ENCODE data around the gene BMP7. TPM values are rescaled to one million over a fixed set of nuclear protein-coding genes. Genes with fewer than 3 reads are reported as not detected.

Gene BMP7
- total and polyA plus RNA-seq, 11 donors: 0.72 to 12.3 (median 3.7) TPM

DNA sequence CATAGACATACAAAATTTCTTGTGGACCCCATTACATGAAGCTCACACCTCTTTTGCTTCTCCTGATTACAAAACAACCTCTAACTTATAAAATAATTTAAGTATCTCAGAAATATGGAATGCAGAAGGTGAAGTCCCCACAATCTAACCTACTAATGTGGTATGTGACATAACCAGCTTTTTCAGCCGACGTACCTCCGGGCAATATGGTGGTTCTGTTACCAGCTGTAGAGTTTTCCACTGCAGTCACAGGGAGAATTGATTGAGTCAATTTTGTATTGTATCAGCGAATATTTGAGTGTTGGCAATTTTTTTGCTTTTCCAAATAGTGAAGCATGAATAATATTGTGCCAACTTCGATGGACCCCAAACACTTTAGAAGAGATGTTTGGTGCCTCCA, 47.5 kb upstream of the BMP7 start:
- Histone ChIP-seq H3K4me3 (no peak overlapping the region), H3K9me3 (no peaks in the 10 kb centered on the region), H3K27me3 (peaks cover 0 to 24% (median 0%) of the 10 kb centered on the region in 9 donors), H3K4me1 (no peaks in the 10 kb centered on the region), H3K27ac (no peak overlapping the region), H3K36me3 (no peaks in the 10 kb centered on the region)
- ATAC-seq (no peak), DNase-seq (no peak)
- no peak for TF ChIP-seq POLR2A (IDR thresholded peaks at IDR 0.05)
- TF ChIP-seq, protein P1, sequence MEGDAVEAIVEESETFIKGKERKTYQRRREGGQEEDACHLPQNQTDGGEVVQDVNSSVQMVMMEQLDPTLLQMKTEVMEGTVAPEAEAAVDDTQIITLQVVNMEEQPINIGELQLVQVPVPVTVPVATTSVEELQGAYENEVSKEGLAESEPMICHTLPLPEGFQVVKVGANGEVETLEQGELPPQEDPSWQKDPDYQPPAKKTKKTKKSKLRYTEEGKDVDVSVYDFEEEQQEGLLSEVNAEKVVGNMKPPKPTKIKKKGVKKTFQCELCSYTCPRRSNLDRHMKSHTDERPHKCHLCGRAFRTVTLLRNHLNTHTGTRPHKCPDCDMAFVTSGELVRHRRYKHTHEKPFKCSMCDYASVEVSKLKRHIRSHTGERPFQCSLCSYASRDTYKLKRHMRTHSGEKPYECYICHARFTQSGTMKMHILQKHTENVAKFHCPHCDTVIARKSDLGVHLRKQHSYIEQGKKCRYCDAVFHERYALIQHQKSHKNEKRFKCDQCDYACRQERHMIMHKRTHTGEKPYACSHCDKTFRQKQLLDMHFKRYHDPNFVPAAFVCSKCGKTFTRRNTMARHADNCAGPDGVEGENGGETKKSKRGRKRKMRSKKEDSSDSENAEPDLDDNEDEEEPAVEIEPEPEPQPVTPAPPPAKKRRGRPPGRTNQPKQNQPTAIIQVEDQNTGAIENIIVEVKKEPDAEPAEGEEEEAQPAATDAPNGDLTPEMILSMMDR (IDR thresholded peaks at IDR 0.05): no peak
- 88 to 92% (median 89%) methylated on average over 5 of the region's 5 CpGs for WGBS, 4 donors
- intact Hi-C loops (cut with DNase I): no loop called here

- Histone ChIP-seq H3K27me3 (peaks cover 0 to 23% (median 0%) of the 10 kb centered on the region in 9 donors), H3K36me3 (no peaks in the 10 kb centered on the region), H3K27ac (no peak overlapping the region), H3K9me3 (no peaks in the 10 kb centered on the region), H3K4me1 (no peaks in the 10 kb centered on the region), H3K4me3 (no peak overlapping the region)
- intact Hi-C loops (cut with DNase I): no loop called here
- no peak for TF ChIP-seq POLR2A (IDR thresholded peaks at IDR 0.05)
- TF ChIP-seq, protein P1 (IDR thresholded peaks at IDR 0.05): no peak
- DNase-seq (no peak), ATAC-seq (no peak)
- 64 to 86% (median 65%) methylated on average over 5 of the region's 5 CpGs for WGBS, 4 donors
These were observed 46.8 kb upstream of the BMP7 start for GRCh38 chr20:57313230-57313629.

GRCh38 chr20:57312138-57312537, 45.7 kb upstream of the BMP7 start:
- Histone ChIP-seq H3K9me3 (no peaks in the 10 kb centered on the region), H3K27me3 (peaks cover 0 to 23% (median 0%) of the 10 kb centered on the region in 9 donors), H3K4me3 (no peak overlapping the region), H3K27ac (no peak overlapping the region), H3K36me3 (no peaks in the 10 kb centered on the region), H3K4me1 (no peaks in the 10 kb centered on the region)
- TF ChIP-seq, protein P1 (IDR thresholded peaks at IDR 0.05): no peak
- no peak for TF ChIP-seq POLR2A (IDR thresholded peaks at IDR 0.05)
- no peak for ATAC-seq
- WGBS, 4 donors: 79 to 86% (median 85%) methylated on average over 6 of the region's 6 CpGs
- intact Hi-C loops (cut with DNase I): no loop called here
- no peak for DNase-seq

DNA sequence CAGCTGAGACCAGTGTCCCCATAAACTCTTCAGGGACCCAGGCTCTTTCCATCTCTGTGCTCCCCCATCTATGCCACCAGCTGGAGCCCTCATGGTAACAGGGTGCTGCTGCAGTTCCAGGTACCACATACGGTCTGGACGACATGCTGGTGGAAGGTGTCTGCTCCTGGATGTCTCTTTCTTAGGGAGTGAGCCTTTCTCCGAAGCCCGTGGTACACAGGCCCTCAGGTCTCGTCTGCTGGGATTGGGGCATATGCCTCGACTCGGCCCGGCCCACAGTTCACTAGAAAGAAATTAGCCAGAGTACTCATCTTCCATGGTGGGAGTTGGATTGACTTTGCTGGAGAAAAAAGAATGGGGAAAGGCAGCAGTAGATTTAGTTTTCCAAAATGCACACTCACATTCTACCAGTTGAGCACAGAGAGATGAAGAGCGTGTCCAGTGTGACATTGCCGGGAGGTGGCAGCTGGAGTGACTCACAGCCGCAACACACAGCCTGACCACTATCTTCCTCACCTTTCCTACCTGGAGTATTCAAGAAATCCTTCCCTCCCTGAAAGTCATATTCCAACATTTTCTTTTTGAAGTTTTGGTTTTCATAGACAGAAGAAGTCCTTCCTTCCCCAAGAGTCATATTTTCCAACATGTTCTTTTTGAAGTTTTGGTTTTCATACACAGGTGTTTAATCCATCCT, 44.5 kb upstream of the BMP7 start:
- H3K27ac ChIP-seq: no peak overlapping the region
- no peak overlapping the region for H3K4me3 ChIP-seq
- H3K36me3 ChIP-seq: no peaks in the 10 kb centered on the region
- no peaks in the 10 kb centered on the region for H3K9me3 ChIP-seq
- intact Hi-C loops (cut with DNase I): no loop called here
- ATAC-seq (no peak), DNase-seq (no peak)
- TF ChIP-seq, protein P1 (IDR thresholded peaks at IDR 0.05): no peak
- peaks cover 0 to 23% (median 0%) of the 10 kb centered on the region in 9 donors for H3K27me3 ChIP-seq
- 91 to 98% (median 94%) methylated on average over 10 to 11 of the region's 11 CpGs for WGBS, 4 donors
- no peaks in the 10 kb centered on the region for H3K4me1 ChIP-seq
